Adrenal gland (tissue), 5 donors: ENCODE measurements around the gene RABGAP1L.
"Not testable (repeated sequence)": the region's sequence is repeated elsewhere in the genome, so short reads cannot be mapped to it uniquely, and the experiment has no call there.

Experiments
- CTCF ChIP-seq, 6 experiments: fragments of 450-650 bp in 4 of 6; fragments of 200-600 bp in 2 of 6; sonication (generic) in 1 of 6; IDR thresholded peaks; 1 replicate in 5 of 6; 2 replicates in 1 of 6; pipeline versions ENCODE4 v1.5.1 to v1.8.0; 2016 to 2021; ENCODE audit warnings: antibody characterized with exemption in 6 of 6, mild to moderate bottlenecking in 2 of 6, moderate library complexity in 1 of 6
- POLR2A ChIP-seq, 2 donors: fragments of 450-650 bp; IDR thresholded peaks; one replicate each; pipeline ENCODE4 v1.6.1; 2017; ENCODE audit warnings: antibody characterized with exemption in 2 of 2, mild to moderate bottlenecking in 2 of 2, moderate library complexity in 1 of 2
- donor health status: DM: no; HTN: no; CAD: no.

- TF ChIP-seq CTCF, POLR2A (IDR thresholded peaks at IDR 0.05): not testable (repeated sequence)
These were observed 19.1 kb downstream of the RABGAP1L start for GRCh38 chr1:174178459-174178858.
